Upper lobe of left lung (tissue), 4 donors: ENCODE data around the gene CARD16.
A peak's percentile ranks its signal among the peaks of the same experiment; 100 is the strongest.
"Not testable (repeated sequence)": the region's sequence is repeated elsewhere in the genome, so short reads cannot be mapped to it uniquely, and the experiment has no call there.

Source experiments
- CTCF ChIP-seq, 6 experiments: fragments of 450-650 bp in 4 of 6; fragments of 200-600 bp in 2 of 6; sonication (generic) in 2 of 6; IDR thresholded peaks; one replicate each; pipeline ENCODE4 v1.5.1; 2016 to 2019; ENCODE audit warnings: antibody characterized with exemption in 6 of 6
- POLR2A ChIP-seq, 4 donors: fragments of 450-650 bp; IDR thresholded peaks; one replicate each; pipeline ENCODE4 v1.5.1; 2016 to 2017; ENCODE audit warnings: antibody characterized with exemption in 4 of 4, mild to moderate bottlenecking in 2 of 4

- not testable (repeated sequence) for TF ChIP-seq CTCF (IDR thresholded peaks at IDR 0.05)
- peak in 1 of 4 donors; percentile 62 for TF ChIP-seq POLR2A (IDR thresholded peaks at IDR 0.05)
These were observed at the start of gene CARD16 for GRCh38 chr11:105044557-105045524.
